Colonic mucosa (tissue), 4 donors: ENCODE measurements around the gene BTG4. TPM values are rescaled to one million over a fixed set of nuclear protein-coding genes. Genes with fewer than 3 reads are reported as not detected.

Experiments used
- DNase-seq: peaks from one replicate; pipeline ENCODE4 v3.0.0-alpha.2; 2020
- H3K27ac ChIP-seq: fragments of 200-600 bp; one replicate; pipeline ENCODE4 v1.8.0; 2021
- H3K27me3 ChIP-seq: fragments of 200-600 bp; one replicate; pipeline ENCODE4 v1.8.0; 2021
- H3K36me3 ChIP-seq: fragments of 200-600 bp; one replicate; pipeline ENCODE4 v1.8.0; 2021
- H3K4me1 ChIP-seq: fragments of 200-600 bp; one replicate; pipeline ENCODE4 v1.8.0; 2021; ENCODE audit warnings: mild to moderate bottlenecking
- H3K4me3 ChIP-seq: fragments of 200-600 bp; one replicate; pipeline ENCODE4 v1.8.0; 2021
- H3K9ac ChIP-seq, 2 donors: one replicate each; pipeline ENCODE4 v1.7.0; 2013; ENCODE audit warnings: control low read depth in 2 of 2, low read depth in 2 of 2, low read length in 2 of 2
- H3K9me3 ChIP-seq: fragments of 200-600 bp; one replicate; pipeline ENCODE4 v1.8.0; 2021
- CTCF ChIP-seq: fragments of 200-600 bp; IDR thresholded peaks from one replicate; pipeline ENCODE4 v1.8.0; 2022; ENCODE audit warnings: antibody characterized with exemption, mild to moderate bottlenecking
- intact Hi-C: fragments of 100-400 bp; cut with DNase I; formaldehyde crosslinking; loops from one replicate; pipeline ENCODE4 v1.14.1; 2022
- total RNA-seq, 2 donors: library from RNA; stranded (reverse); fragmentation: NEBNext Ultra II Directional in 1 of 2; extraction: Animal tissue kit (Norgen Biotek cat#: 25700) in 1 of 2; gene quantifications; one replicate each; pipeline ENCODE4 v1.2.1, GENCODE V29; 2021
- donor health status: healthy.
- donor health status: DM: no; HTN: no; CAD: no.
- donor health status: DM: no; HTN: no; CAD: no.

Gene BTG4
- total RNA-seq, 2 donors from 2014 or later, result not detected

- no peaks in the 10 kb centered on the region for H3K36me3 ChIP-seq
- H3K9me3 ChIP-seq, result no peaks in the 10 kb centered on the region
- H3K4me1 ChIP-seq, result no peaks in the 10 kb centered on the region
- DNase-seq, result no peak
- no peak overlapping the region for H3K4me3 ChIP-seq
- intact Hi-C loops, result loop anchor here (5.0 to 10.0 kb wide), 2 partner anchors 168 to 1005 kb away; no protein-coding TSS in a partner anchor
- no peak overlapping the region for H3K27ac ChIP-seq
- no peak for TF ChIP-seq CTCF
- H3K27me3 ChIP-seq, result no peaks in the 10 kb centered on the region
- no peak overlapping the region for H3K9ac ChIP-seq
Measured at GRCh38 chr11:111449696-111450479, 62.3 kb downstream of the BTG4 start.

- no peak overlapping the region for H3K27ac ChIP-seq
- H3K9me3 ChIP-seq, result no peaks in the 10 kb centered on the region
- TF ChIP-seq CTCF, result no peak
- DNase-seq, result no peak
- intact Hi-C loops, result loop anchor here (5.0 to 10.0 kb wide), 2 partner anchors 167 to 1004 kb away; no protein-coding TSS in a partner anchor
- no peaks in the 10 kb centered on the region for H3K27me3 ChIP-seq
- H3K9ac ChIP-seq, result no peak overlapping the region
- no peaks in the 10 kb centered on the region for H3K4me1 ChIP-seq
- H3K4me3 ChIP-seq, result no peak overlapping the region
- no peaks in the 10 kb centered on the region for H3K36me3 ChIP-seq
Measured at GRCh38 chr11:111448831-111449557, 63.2 kb downstream of the BTG4 start.

- DNase-seq, result no peak
- no peak overlapping the region for H3K9ac ChIP-seq
Measured at GRCh38 chr11:111448414-111448813, 63.8 kb downstream of the BTG4 start.

GRCh38 chr11:111447931-111448330, 64.3 kb downstream of the BTG4 start:
- no peak overlapping the region for H3K4me3 ChIP-seq
- TF ChIP-seq CTCF, result no peak
- no peaks in the 10 kb centered on the region for H3K9me3 ChIP-seq
- H3K27ac ChIP-seq, result no peak overlapping the region
- DNase-seq, result no peak
- no peak overlapping the region for H3K9ac ChIP-seq
- H3K27me3 ChIP-seq, result no peaks in the 10 kb centered on the region
- no peaks in the 10 kb centered on the region for H3K4me1 ChIP-seq
- intact Hi-C loops, result loop anchor here (5.0 to 10.0 kb wide), 2 partner anchors 166 to 1003 kb away; no protein-coding TSS in a partner anchor
- H3K36me3 ChIP-seq, result no peaks in the 10 kb centered on the region

More at GRCh38 chr11:111448414-111448813, 63.8 kb downstream of the BTG4 start:
- Histone ChIP-seq H3K4me1 (no peaks in the 10 kb centered on the region), H3K4me3 (no peak overlapping the region), H3K27ac (no peak overlapping the region), H3K27me3 (no peaks in the 10 kb centered on the region), H3K9me3 (no peaks in the 10 kb centered on the region), H3K36me3 (no peaks in the 10 kb centered on the region)
- intact Hi-C loops, result loop anchor here (5.0 to 10.0 kb wide), 2 partner anchors 166 to 1004 kb away; no protein-coding TSS in a partner anchor
- TF ChIP-seq CTCF, result no peak

- TF ChIP-seq CTCF, result no peak
- Histone ChIP-seq H3K27me3 (no peaks in the 10 kb centered on the region), H3K9me3 (no peaks in the 10 kb centered on the region), H3K4me1 (no peaks in the 10 kb centered on the region), H3K36me3 (no peaks in the 10 kb centered on the region), H3K27ac (no peak overlapping the region), H3K9ac (no peak overlapping the region), H3K4me3 (no peak overlapping the region)
- intact Hi-C loops, result loop anchor here (5.0 to 10.0 kb wide), 2 partner anchors 165 to 1002 kb away; no protein-coding TSS in a partner anchor
- DNase-seq, result no peak
Measured at GRCh38 chr11:111447112-111447471, 65.1 kb downstream of the BTG4 start.
